ENCODE measurements around the gene HS3ST3A1. TPM values are rescaled to one million over a fixed set of nuclear protein-coding genes. Genes with fewer than 3 reads are reported as not detected.

HS3ST3A1 gene
- polyA plus RNA-seq, 4 donors, result 0.25 to 0.44 TPM; not detected in 2

DNA sequence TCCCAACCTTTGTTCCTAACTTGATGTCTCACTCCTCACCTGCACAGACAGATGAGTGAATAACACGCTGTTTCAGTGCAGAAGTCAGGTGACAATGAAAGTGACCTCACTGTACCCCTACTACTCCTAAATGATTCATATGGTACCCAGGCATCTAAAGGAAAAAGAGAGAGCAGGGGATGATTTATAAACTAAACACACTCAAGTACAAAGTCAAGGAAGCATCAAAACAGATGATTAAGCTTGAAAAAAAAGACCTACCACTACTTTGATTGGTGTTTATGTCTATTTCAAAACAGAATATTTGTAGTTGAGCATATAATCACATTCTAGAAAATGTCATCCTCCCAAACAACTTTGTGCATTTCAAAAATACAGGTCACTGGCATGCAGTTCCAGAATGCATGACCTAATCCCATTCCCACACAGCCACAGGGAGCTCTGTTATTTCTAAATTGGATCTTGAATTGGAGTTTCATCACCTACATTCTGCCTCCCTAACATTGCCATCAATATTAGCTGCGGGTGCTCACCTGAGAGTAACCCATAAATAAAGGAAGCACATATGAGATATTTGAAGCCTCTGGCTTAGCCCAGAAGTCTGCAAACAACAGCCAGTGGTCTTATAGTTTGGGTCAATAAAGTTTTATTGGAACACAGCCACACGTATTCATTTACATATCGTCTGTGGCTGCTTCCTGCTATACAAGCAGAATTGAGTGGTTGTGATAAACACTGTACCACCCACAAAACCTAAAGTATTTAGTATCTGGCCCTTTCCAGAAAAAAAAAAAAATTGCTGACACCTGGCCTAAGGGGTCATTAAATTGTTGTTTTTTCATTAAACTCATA is 14.0 kb downstream of the HS3ST3A1 start:
- WGBS, 3 donors, result 82 to 89% (median 87%) methylated on average over 4 of the region's 4 CpGs
- no peaks in the 10 kb centered on the region for H3K27me3 ChIP-seq (ENCODE audit: control insufficient read depth in 3 of 3, insufficient read depth in 3 of 3, low read length in 3 of 3)

DNA sequence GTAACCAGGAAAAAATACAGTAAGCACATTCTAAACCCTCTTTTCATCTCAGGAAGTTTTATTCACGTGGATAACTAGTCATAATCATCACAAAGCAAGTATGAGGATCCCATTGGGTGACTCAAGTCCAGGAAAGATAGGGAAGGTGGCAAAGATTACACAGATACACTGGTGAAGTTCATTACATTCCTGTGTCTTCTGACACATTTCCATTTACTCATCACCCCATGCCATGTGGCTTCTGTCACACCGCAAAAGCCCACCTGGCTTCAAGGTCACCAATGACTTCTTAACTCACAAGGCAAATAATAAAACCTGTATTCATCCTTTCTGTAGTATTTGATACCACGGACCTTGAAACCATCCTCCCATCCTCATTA is 17.0 kb downstream of the HS3ST3A1 start:
- no peaks in the 10 kb centered on the region for H3K27me3 ChIP-seq (ENCODE audit: control insufficient read depth in 3 of 3, insufficient read depth in 3 of 3, low read length in 3 of 3)
- 59 to 79% (median 60%) methylated on average over 3 of the region's 3 CpGs for WGBS, 3 donors
- DNase-seq (no peak), FAIRE-seq (no peak)
- H3K36me3 ChIP-seq (ENCODE audit: control insufficient read depth in 3 of 3, insufficient read depth in 2 of 3, low read depth in 1 of 3, low read length in 3 of 3), result no peaks in the 10 kb centered on the region
- no peak overlapping the region for H3K27ac ChIP-seq (ENCODE audit: low read depth in 1 of 3, low read length in 2 of 3)
- no peaks in the 10 kb centered on the region for H3K4me1 ChIP-seq (ENCODE audit: control insufficient read depth in 3 of 3, insufficient read depth in 2 of 3, low read depth in 1 of 3, low read length in 2 of 3)
- no peak overlapping the region for H3K4me3 ChIP-seq (ENCODE audit: low read depth in 1 of 3, low read length in 3 of 3)
- no peaks in the 10 kb centered on the region for H3K9me3 ChIP-seq (ENCODE audit: control insufficient read depth in 2 of 2, insufficient read depth in 1 of 2, low read depth in 1 of 2, low read length in 1 of 2)

More for the DNA sequence above, 14.0 kb downstream of the HS3ST3A1 start:
- H3K9me3 ChIP-seq (ENCODE audit: control insufficient read depth in 2 of 2, insufficient read depth in 1 of 2, low read depth in 1 of 2, low read length in 1 of 2), result no peaks in the 10 kb centered on the region
- H3K4me1 ChIP-seq (ENCODE audit: control insufficient read depth in 3 of 3, insufficient read depth in 2 of 3, low read depth in 1 of 3, low read length in 2 of 3), result no peaks in the 10 kb centered on the region
- H3K4me3 ChIP-seq (ENCODE audit: low read depth in 1 of 3, low read length in 3 of 3), result no peak overlapping the region
- DNase-seq, result no peak
- no peak for FAIRE-seq
- no peak overlapping the region for H3K27ac ChIP-seq (ENCODE audit: low read depth in 1 of 3, low read length in 2 of 3)
- H3K36me3 ChIP-seq (ENCODE audit: control insufficient read depth in 3 of 3, insufficient read depth in 2 of 3, low read depth in 1 of 3, low read length in 3 of 3), result no peaks in the 10 kb centered on the region

- Histone ChIP-seq H3K27ac (ENCODE audit: low read depth in 1 of 3, low read length in 2 of 3) (no peak overlapping the region), H3K36me3 (ENCODE audit: control insufficient read depth in 3 of 3, insufficient read depth in 2 of 3, low read depth in 1 of 3, low read length in 3 of 3) (no peaks in the 10 kb centered on the region), H3K4me1 (ENCODE audit: control insufficient read depth in 3 of 3, insufficient read depth in 2 of 3, low read depth in 1 of 3, low read length in 2 of 3) (no peaks in the 10 kb centered on the region), H3K4me3 (ENCODE audit: low read depth in 1 of 3, low read length in 3 of 3) (no peak overlapping the region), H3K27me3 (ENCODE audit: control insufficient read depth in 3 of 3, insufficient read depth in 3 of 3, low read length in 3 of 3) (no peaks in the 10 kb centered on the region), H3K9me3 (ENCODE audit: control insufficient read depth in 2 of 2, insufficient read depth in 1 of 2, low read depth in 1 of 2, low read length in 1 of 2) (no peaks in the 10 kb centered on the region)
- DNase-seq (no peak), FAIRE-seq (no peak)
- 78 to 87% (median 85%) methylated on average over 3 of the region's 3 CpGs for WGBS, 3 donors
These were observed 17.6 kb downstream of the HS3ST3A1 start for GRCh38 chr17:13583996-13584700.

DNA sequence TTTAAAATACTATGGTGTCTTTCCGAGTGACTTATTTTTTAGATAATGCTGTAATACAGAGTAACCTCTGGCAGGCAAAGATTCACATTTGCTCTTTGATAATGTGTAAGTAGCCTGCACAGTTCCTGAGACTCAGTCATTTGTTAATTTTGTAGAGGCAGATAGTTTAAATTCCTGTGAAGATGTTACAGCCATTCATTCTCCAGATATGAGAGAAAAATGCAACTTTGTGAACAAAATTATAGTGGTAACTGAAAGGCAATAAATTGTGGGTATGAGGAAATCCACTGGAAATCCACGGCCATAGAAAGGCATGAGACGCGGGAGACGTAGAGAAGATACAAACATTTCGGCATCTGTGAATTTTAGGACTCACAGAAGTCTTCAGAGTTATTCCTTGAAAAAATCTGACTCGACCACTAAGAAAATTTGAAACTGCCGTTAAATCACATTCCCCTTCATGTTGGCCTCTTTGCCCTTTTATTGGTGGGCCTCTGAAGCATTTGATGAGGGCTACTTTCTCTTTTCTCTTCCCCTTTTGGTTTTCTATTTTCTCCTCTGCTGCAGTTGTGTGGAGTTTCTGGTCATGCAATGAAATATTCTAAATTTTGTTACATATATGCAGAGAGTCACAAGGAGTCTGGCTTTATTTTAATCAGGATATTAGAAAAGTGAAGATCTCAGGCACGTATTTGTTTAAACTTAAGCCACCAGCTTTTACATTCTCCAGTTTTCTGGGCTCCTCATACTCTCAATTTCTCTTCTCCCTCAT is 18.8 kb downstream of the HS3ST3A1 start:
- no peak overlapping the region for H3K4me3 ChIP-seq (ENCODE audit: low read depth in 1 of 3, low read length in 3 of 3)
- H3K4me1 ChIP-seq (ENCODE audit: control insufficient read depth in 3 of 3, insufficient read depth in 2 of 3, low read depth in 1 of 3, low read length in 2 of 3), result no peaks in the 10 kb centered on the region
- no peaks in the 10 kb centered on the region for H3K9me3 ChIP-seq (ENCODE audit: control insufficient read depth in 2 of 2, insufficient read depth in 1 of 2, low read depth in 1 of 2, low read length in 1 of 2)
- H3K36me3 ChIP-seq (ENCODE audit: control insufficient read depth in 3 of 3, insufficient read depth in 2 of 3, low read depth in 1 of 3, low read length in 3 of 3), result no peaks in the 10 kb centered on the region
- no peak overlapping the region for H3K27ac ChIP-seq (ENCODE audit: low read depth in 1 of 3, low read length in 2 of 3)
- FAIRE-seq (no peak), DNase-seq (no peak)
- H3K27me3 ChIP-seq (ENCODE audit: control insufficient read depth in 3 of 3, insufficient read depth in 3 of 3, low read length in 3 of 3), result no peaks in the 10 kb centered on the region
- 76 to 80% (median 79%) methylated on average over 9 of the region's 9 CpGs for WGBS, 3 donors

DNA sequence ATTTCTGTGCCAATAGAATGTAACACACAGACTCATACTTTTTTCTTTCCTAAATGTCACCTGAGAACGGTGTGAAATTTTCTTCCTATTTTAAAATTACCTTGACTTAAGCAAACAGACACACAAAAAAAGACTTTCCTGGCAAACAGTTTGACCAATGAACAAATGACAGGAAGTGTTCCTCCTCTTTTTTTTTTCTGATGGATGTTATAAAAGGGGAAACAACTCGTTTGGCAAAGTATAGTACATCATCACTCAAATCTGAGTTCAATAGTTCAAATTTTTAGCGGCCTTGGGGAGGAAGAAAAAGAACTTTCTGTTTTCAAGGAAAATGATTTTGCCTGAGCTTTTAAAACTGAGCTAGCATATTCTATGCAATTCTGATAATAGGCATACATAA is 19.8 kb downstream of the HS3ST3A1 start:
- H3K27me3 ChIP-seq (ENCODE audit: control insufficient read depth in 3 of 3, insufficient read depth in 3 of 3, low read length in 3 of 3), result no peaks in the 10 kb centered on the region
- WGBS, 3 donors, result 2 to 12% (median 10%) methylated on average over 3 of the region's 3 CpGs
- no peak overlapping the region for H3K4me3 ChIP-seq (ENCODE audit: low read depth in 1 of 3, low read length in 3 of 3)
- H3K36me3 ChIP-seq (ENCODE audit: control insufficient read depth in 3 of 3, insufficient read depth in 2 of 3, low read depth in 1 of 3, low read length in 3 of 3), result no peaks in the 10 kb centered on the region
- no peaks in the 10 kb centered on the region for H3K4me1 ChIP-seq (ENCODE audit: control insufficient read depth in 3 of 3, insufficient read depth in 2 of 3, low read depth in 1 of 3, low read length in 2 of 3)
- H3K27ac ChIP-seq (ENCODE audit: low read depth in 1 of 3, low read length in 2 of 3), result no peak overlapping the region
- DNase-seq (no peak), FAIRE-seq (no peak)
- peaks cover 0 to 4% of the 10 kb centered on the region in 2 donors for H3K9me3 ChIP-seq (ENCODE audit: control insufficient read depth in 2 of 2, insufficient read depth in 1 of 2, low read depth in 1 of 2, low read length in 1 of 2)

- no peaks in the 10 kb centered on the region for H3K4me1 ChIP-seq (ENCODE audit: control insufficient read depth in 3 of 3, insufficient read depth in 2 of 3, low read depth in 1 of 3, low read length in 2 of 3)
- peaks cover 0 to 2% (median 0%) of the 10 kb centered on the region in 3 donors for H3K27me3 ChIP-seq (ENCODE audit: control insufficient read depth in 3 of 3, insufficient read depth in 3 of 3, low read length in 3 of 3)
- FAIRE-seq (no peak), DNase-seq (no peak)
- no peaks in the 10 kb centered on the region for H3K36me3 ChIP-seq (ENCODE audit: control insufficient read depth in 3 of 3, insufficient read depth in 2 of 3, low read depth in 1 of 3, low read length in 3 of 3)
- H3K27ac ChIP-seq (ENCODE audit: low read depth in 1 of 3, low read length in 2 of 3), result no peak overlapping the region
- H3K4me3 ChIP-seq (ENCODE audit: low read depth in 1 of 3, low read length in 3 of 3), result no peak overlapping the region
- WGBS, 3 donors, result 93 to 96% (median 94%) methylated on average over 8 of the region's 8 CpGs
- peaks cover 0 to 6% of the 10 kb centered on the region in 2 donors for H3K9me3 ChIP-seq (ENCODE audit: control insufficient read depth in 2 of 2, insufficient read depth in 1 of 2, low read depth in 1 of 2, low read length in 1 of 2)
These were observed 20.9 kb downstream of the HS3ST3A1 start for GRCh38 chr17:13580790-13581189.

- peaks cover 0 to 6% of the 10 kb centered on the region in 2 donors for H3K9me3 ChIP-seq (ENCODE audit: control insufficient read depth in 2 of 2, insufficient read depth in 1 of 2, low read depth in 1 of 2, low read length in 1 of 2)
- DNase-seq (no peak), FAIRE-seq (no peak)
- H3K27me3 ChIP-seq (ENCODE audit: control insufficient read depth in 3 of 3, insufficient read depth in 3 of 3, low read length in 3 of 3), result peaks cover 0 to 3% (median 0%) of the 10 kb centered on the region in 3 donors
- 75 to 88% (median 80%) methylated on average over 3 of the region's 3 CpGs for WGBS, 3 donors
- H3K4me3 ChIP-seq (ENCODE audit: low read depth in 1 of 3, low read length in 3 of 3), result no peak overlapping the region
- H3K4me1 ChIP-seq (ENCODE audit: control insufficient read depth in 3 of 3, insufficient read depth in 2 of 3, low read depth in 1 of 3, low read length in 2 of 3), result no peaks in the 10 kb centered on the region
- H3K36me3 ChIP-seq (ENCODE audit: control insufficient read depth in 3 of 3, insufficient read depth in 2 of 3, low read depth in 1 of 3, low read length in 3 of 3), result no peaks in the 10 kb centered on the region
- no peak overlapping the region for H3K27ac ChIP-seq (ENCODE audit: low read depth in 1 of 3, low read length in 2 of 3)
These were observed 24.8 kb downstream of the HS3ST3A1 start for GRCh38 chr17:13576661-13577526.

All from small intestine (tissue), 7 donors.